ENCODE results near the gene TCF7.
A peak's percentile ranks its signal among the peaks of the same experiment; 100 is the strongest.

Gene TCF7

GRCh38 chr5:134131165-134131564 is 16.7 kb downstream of the TCF7 start:
- ATAC-seq, result peak; percentile 55
- peak; percentile 73 for DNase-seq

GRCh38 chr5:134131578-134132350 is 17.3 kb downstream of the TCF7 start:
- DNase-seq, result no peak
- ATAC-seq, result no peak

DNA sequence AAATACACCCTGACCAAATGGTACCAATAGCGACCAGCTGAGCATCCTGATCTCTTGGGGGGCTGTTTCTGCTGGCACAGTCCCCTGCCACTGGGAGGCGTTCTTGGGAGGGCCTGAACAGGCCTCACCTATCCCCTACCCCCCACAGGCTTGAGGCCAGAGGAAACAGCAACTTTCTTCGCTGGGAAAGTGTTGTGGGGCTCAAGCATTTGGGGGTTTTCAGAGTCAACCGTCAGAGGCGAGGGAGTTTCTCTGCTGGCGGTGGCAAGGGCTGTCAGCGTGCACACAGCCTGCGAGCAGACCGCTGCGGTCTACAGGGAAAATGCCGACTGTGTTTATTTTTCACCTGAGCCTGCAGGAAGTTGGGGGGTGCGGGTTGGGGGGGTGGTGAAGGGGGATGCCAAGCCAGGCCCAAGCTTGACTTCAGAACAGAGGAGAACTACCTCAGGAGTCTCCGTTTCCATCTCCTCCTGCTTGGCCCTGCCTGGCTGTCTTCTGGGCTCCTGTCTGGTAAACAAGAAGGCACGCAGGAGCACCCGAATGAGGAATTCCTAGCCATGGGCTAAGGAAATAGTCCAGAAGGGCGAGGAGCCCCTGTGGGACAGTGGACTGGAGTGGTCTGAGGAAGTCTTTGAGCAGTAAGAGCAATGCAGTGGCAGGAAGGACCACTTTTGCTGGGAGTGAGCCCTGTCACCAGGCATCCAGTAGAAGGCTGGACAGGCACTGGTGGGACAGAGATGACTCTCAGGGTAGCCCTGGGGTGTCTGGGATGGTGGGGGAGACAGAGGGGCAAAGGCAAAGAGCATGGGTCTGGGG is 18.1 kb downstream of the TCF7 start:
- DNase-seq, result peak; percentile 82
- peak; percentile 72 for ATAC-seq

GRCh38 chr5:134133188-134133994 is 18.9 kb downstream of the TCF7 start:
- ATAC-seq, result no peak

DNA sequence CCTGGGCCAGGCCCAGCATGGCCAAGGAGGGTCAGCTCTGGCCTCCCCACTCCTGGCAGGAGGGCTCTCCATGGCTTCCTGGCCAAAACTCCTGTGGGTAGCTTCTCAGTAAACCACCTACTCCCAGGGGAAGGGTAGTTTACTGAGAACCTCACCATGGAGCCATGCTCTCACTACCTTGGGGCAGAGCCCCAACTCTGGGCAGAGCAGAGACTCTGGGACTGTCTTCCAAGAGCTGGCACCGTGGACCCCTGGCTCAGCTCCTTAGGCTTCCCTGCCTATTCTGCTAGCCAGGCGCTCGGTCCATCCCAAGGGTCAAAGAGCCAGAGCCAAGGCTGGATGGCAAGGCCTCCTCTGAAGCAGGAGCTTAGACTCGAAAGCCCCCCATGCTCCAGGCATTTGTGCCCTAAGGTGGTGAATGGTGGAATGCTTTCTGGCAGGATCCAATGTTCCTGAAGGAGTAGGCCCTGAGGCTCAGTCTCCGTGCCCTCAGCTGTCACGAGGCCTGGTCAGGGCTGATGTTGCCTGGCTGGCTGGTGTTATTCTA is 19.6 kb downstream of the TCF7 start:
- peak; percentile 4 for DNase-seq

More at GRCh38 chr5:134133188-134133994, 18.9 kb downstream of the TCF7 start:
- peak; percentile 11 for DNase-seq

GRCh38 chr5:134135091-134135655 is 20.7 kb downstream of the TCF7 start:
- peak; percentile 2 for DNase-seq

More for the DNA sequence above, 19.6 kb downstream of the TCF7 start:
- no peak for ATAC-seq

DNA sequence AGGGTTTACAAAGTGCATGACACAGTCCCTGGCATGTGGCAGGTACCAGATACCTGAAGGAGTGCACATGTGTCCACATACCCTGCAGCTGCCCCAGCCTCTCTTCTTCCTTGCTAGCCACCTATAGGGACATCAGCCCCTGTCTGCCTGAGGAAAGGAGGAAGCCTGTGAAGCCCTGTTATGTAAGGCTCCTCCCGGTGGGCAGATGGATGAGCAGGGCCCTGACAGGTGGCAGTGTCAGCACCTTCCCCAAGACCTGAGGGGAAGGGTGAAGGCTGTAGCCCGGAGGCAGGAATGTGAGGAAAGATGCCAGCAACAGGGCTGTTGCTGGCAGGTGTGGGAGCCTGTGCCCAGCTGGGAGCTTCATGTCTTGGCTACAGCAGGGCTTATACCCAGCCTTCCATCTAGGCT is 21.7 kb downstream of the TCF7 start:
- no peak for DNase-seq

More at GRCh38 chr5:134135091-134135655, 20.7 kb downstream of the TCF7 start:
- no peak for ATAC-seq

DNA sequence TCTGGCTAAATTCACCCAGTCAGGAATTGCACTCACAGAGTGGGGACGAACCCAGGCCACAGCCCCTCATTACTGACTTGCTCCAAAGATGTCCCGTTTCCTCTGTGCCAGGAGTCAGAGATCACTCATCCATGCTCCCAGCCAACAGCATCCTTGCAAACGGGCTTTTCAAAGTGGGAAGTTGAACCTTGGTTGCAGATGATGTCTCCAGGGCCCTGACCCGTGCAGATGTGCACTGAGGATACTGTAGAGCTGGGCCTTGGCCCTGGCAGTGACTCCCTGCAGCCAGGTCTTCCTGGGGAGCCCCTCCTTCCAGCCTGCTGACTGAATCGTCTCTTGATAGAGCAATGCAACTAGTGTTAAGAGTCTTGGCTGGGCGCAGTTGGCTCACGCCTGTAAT is 22.3 kb downstream of the TCF7 start:
- DNase-seq, result no peak

More for the DNA sequence above, 21.7 kb downstream of the TCF7 start:
- no peak for ATAC-seq

DNA sequence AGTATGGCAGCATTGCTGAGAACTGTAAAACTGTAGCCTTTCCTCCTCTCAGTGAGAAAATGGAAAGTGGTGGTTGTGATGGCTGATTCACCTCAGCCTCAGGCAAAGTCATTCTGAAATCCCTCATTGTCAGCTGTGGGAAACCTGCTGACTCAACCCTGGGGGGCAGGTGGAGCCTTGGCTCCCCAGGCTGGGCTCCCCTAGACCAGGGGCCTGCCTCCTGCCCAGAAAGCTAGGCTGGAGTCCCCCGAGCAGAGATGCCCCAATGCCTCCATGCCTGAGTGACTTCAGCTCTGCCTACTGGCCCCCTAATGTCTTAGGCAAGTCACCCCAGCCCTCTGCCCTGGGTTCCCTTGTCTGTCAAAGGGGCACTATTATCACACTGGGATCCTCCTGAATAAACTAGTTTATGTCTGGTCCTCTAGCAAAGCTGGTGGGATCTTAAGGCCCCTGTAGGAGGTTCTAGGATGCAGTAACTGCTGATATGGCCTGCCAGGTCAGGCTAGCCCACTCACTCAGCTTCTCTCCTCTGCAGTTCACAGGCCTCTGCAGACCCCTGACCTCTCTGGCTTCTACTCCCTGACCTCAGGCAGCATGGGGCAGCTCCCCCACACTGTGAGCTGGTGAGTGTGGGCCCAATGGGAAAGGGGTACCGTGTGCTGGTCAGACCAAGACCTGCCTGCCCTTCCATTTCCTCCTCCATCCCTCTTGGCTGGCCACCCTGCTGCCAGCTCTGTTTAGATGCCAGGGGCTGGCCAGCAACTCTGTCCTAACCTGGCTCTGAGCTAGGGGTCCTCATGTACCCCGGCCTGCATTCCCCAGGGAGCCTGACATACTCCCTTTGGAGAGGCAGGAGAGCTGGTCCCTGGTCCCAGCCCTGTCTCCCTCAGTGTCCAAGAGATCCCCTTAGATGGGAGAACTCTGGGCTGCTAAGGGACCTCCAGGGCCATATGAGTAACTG is 24.2 kb downstream of the TCF7 start:
- ATAC-seq (peak; percentile 91), DNase-seq (peak; percentile 81)

More for the DNA sequence above, 22.3 kb downstream of the TCF7 start:
- ATAC-seq, result no peak

DNA sequence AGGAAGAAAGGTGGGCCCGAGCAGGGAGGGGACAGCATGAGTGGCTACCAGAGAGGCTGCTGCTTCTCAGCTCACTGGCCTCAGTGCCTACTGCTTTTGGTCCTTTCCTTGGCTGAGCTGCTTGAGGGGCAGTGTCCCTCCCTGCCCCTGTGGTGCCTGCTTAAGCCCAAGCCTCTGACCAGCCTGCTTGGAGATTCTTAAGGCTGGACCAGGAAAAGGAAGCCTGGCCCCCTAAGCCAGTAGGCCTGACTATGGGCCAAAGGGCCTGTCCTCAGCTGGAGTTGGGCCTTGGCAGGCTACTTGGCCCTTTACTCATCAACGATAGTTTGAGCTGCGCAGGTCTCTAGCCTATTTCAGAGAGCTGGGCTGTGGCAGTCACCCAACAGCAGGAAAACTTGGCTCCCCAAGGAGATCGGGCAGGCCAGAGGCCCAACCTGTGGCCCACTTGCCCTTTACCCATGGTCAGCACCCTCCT is 24.9 kb downstream of the TCF7 start:
- DNase-seq, result no peak
- ATAC-seq, result no peak

- no peak for DNase-seq
- no peak for ATAC-seq
These were observed 25.5 kb downstream of the TCF7 start for GRCh38 chr5:134139891-134140469.

DNA sequence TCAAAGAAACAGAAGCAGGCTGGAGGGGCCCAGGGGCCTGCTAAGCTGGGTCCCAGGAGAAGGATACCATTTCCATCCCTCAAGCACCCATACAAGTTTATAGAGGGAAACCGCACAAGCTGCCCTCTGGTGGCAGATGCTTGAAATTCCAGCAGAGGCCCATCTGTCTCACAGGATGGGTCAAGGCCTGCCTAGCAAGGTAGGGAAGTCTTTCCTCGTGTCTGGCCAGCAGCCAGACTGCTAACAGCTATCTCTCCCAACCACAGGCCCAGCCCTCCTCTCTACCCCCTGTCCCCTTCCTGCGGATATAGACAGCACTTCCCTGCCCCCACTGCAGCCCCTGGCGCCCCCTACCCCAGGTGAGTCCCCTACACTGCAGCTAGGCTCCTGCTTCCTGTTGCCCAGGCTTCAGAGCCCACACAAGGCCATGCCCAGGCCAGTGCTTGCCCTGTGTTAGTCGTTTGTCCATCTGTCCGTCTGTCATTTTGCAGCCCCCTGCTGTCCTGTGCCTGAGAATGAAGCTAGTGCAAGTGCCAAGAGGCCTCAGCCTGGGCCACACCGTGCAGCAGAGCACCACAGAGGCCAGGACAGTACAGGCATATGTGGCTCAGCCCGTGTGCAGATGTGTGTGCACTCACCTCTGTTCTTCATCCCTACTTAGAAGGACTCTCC is 26.2 kb downstream of the TCF7 start:
- peak; percentile 22 for ATAC-seq
- DNase-seq, result peak; percentile 68

- ATAC-seq (no peak), DNase-seq (no peak)
These were observed 27.0 kb downstream of the TCF7 start for GRCh38 chr5:134141331-134142050.

- ATAC-seq, result no peak
- DNase-seq, result no peak
These were observed 27.6 kb downstream of the TCF7 start for GRCh38 chr5:134142052-134142451.

GRCh38 chr5:134142806-134143205 is 28.3 kb downstream of the TCF7 start:
- DNase-seq, result no peak
- no peak for ATAC-seq

GRCh38 chr5:134143431-134143830 is 28.9 kb downstream of the TCF7 start:
- no peak for DNase-seq
- ATAC-seq, result no peak

DNA sequence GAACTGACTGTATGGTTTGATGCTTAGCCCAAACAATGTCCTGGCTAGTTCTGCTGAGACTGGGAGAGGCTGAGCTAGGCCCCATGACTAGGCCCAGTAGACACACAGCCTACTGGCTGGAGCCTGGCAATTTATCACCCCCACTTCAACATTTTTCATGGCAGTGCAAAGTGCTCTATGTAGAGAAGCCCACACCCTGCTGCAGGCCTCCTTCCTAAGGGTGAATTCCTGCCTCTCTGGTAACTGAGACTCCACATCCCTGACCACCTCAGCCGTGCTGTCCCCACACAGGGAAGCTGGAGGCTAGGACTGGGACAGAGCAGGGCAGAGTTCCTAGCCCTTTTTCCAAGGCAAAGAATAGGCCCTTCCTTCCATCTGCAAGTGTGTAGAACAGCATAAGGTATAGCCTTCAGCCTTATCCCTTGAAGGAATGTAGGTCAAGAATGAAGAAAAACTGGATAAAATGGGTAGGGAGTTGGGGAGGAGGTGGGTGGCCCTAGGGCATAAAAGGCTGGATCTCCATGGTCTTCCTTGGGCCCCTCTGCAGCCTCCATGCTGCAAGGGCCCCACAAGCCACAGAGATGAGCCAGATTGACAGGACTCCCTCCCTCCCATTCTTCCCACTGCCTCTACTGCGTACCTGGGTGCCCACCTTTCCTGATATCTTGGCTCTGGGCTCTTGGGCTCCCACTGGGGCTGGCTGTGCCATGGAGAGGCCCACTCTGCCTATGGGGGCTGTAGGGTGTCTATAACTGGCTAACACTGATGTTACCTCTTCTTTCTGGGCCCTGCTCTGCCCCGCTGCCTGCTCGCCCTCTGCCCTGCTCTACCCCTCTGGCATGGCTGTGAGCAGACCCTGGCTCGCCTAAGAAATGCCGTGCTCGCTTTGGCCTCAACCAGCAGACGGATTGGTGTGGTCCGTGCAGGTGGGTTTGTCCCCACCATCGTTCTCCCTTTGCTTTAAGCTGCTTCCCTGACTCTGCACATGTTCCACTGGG is 29.8 kb downstream of the TCF7 start:
- ATAC-seq (no peak), DNase-seq (no peak)
